HG03439 (cell line): Measurements from ENCODE around the gene SLITRK1.

ENCODE experiments used
- ATAC-seq: cut with Tn5 transposase; IDR thresholded peaks from one replicate; pipeline ENCODE4 v1.9.1; 2021; ENCODE audit warnings: mild to moderate bottlenecking, moderate library complexity; ENCODE audit not compliant: unreplicated experiment

SLITRK1 gene, protein sequence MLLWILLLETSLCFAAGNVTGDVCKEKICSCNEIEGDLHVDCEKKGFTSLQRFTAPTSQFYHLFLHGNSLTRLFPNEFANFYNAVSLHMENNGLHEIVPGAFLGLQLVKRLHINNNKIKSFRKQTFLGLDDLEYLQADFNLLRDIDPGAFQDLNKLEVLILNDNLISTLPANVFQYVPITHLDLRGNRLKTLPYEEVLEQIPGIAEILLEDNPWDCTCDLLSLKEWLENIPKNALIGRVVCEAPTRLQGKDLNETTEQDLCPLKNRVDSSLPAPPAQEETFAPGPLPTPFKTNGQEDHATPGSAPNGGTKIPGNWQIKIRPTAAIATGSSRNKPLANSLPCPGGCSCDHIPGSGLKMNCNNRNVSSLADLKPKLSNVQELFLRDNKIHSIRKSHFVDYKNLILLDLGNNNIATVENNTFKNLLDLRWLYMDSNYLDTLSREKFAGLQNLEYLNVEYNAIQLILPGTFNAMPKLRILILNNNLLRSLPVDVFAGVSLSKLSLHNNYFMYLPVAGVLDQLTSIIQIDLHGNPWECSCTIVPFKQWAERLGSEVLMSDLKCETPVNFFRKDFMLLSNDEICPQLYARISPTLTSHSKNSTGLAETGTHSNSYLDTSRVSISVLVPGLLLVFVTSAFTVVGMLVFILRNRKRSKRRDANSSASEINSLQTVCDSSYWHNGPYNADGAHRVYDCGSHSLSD

DNA sequence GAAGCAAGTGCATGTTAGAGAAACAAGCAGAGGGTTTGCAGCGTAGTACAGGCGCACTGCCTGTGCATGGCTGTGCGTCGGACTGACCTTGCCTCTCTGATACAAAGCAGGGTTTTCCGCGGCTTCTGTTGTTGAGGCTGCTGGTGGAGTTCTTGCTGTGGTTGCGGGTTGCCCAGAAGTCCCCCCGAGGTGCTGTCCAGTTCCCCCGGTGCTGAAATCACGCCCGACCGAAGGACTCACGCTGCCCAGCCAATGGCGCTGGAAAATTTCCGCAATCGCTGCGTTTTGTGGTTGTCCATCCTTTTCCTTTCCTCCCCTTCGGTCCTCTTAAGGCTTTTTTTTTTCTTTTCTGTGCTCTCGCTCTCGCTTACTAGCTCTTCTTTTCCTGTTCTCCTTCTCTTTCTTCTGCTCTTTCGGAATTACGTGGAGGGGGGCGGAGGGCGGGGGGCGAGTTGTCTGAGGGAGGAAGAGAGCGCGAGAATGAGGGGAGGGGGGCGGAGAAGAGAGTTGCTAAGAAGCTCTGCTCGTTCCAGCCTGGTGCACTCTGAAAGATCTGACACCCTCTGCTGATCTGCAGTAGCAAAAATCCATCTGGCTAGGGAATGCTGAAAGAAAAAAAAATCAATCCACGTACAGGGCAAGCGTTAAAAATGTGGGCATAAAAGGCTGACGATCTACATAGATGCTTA, at the start of gene SLITRK1:
SLITRK1 (minus strand) TSS at position 558 of the 689 bp plus-strand sequence. CDS start 967 bp downstream, outside the sequence.
- ATAC-seq = no peak

DNA sequence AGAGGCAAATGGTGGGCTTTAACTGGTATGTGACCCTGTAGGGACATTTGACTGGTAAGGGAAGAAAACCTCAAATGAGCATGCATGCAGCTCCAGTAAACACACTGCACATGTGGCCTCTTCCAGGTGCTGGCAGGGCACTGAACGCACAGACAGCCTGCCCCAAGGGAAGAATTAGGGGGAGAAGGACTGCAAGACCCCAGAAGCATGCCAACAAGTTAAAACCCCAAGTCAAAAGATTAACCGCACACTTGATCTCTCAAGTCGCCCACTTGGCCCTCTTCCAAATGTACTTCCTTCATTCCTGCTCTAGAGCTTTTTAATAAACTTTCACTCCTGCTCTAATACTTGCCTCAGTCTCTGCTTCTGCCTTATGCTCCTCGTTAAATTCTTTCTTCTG, 46.9 kb upstream of the SLITRK1 start:
- ATAC-seq = no peak

DNA sequence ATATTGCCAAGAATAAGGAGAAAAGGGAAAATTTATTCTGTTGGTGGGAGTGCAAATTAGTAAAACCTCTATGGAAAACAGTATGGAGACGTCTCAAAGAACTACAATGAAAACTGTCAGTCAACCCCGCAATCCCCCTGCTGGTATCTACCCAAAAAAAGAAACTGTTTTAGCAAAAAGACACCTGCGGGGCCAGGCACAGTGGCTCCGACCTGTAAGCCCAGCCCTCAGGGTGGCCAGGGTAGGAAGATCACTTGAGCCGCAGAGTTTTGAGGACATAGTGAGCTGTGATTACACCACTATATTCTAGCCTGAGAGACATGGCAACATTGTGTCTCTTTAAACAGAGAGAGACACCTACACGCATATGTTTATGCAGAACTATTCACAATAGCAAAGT, 37.5 kb upstream of the SLITRK1 start:
- ATAC-seq = no peak

DNA sequence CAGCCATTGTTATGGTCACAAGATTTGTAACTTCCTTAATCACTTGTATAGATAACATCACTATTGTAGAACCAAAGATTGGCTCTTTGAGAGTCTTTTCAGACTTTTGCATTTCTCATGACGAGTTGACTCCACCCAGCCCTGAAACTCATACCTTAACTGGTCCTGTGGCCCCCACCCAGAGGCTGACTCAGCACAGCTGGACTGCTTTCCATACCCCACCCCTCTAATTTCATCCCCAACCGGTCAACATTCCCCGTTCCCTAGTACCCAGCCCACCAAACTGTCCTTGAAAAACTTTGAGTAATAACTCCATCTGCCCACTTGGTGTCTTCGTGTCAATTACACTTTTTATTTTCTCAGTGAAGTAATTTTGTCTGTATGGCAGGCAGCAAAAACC, 32.1 kb upstream of the SLITRK1 start:
- no peak for ATAC-seq

DNA sequence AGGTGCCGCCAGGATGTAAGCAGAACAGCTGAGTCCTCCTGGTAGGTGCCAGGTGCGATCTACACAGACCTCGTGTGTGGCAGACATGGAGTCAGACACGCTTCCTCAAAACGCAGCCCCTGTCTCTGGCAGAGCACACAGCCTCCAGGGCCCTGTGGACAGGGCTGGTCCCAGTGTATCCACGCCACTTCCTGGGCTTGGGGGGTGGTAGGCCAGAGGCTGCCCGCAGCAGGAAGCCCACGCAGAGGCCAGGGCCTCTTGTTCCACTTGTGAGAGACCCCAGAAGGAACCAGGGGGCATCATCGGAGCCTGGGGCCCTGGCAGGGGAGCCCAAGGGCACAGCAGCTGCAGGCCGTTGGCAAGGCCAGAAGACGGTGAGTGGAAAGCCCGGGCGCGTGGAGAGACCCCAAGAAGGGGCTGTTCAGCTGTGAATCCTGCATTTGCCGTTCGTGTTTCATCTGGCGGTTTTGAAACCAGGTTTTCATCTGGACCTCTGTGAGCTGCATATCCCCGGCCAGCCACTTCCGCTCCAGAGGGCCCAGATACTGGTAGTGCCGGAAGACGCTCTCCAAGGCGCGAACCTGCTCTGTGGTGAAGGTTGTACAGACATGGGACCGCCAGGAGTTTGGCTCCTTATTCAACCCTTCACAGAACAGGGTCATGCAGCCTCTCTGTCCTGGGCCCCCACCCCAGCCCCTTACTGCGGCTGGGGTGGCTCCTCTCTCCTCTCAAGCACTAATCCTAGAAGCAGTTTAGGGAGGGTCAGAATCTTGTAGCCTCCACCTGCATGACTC, 25.1 kb upstream of the SLITRK1 start:
- ATAC-seq = no peak

DNA sequence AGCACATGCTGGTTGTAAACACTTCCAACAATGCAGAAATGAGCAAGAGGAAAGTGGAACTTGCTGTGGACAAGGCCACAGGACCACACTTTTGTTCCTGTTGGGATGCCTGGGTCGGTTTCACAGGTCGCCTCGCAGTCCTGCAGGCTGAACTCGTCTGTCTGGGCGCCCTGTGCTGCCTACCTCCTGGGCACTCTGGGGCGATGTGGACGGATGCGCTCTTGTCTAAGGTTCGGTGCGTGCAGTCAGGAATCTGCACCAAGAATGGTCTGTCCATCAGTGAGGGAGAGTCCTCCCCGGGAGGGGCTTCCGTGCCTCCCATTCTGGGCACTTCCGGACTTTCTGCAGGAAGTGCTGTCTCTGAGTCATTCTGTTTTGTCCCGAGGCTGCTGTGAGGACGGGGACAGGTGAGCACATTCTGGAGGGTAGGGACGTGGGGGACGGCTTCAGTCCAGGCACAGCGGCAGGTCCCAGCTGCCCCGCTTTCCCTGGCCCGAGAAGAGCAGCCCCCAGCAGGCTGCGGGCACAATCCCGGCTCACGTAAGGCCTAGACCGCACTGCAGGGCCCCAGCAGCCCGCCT, 24.1 kb upstream of the SLITRK1 start:
- ATAC-seq = no peak

DNA sequence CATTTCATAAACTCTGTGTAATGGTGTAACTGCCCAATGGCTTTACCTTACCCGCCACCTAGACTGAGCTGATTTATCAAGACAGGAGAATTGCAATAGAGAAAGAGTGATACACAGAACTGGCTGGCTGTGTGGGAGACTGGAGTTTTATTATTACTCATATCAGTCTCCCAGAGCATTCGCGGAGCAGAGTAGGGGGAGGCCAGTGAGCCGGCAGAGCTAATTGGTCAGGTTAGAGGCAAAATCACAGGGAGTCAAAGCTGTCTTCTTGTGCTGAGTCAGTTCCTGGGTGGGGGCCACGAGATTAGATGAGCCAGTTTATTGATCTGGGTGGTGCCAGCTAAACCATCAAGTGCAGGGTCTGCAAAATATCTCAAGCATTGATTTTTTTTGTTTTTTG, 23.4 kb upstream of the SLITRK1 start:
- ATAC-seq = no peak

DNA sequence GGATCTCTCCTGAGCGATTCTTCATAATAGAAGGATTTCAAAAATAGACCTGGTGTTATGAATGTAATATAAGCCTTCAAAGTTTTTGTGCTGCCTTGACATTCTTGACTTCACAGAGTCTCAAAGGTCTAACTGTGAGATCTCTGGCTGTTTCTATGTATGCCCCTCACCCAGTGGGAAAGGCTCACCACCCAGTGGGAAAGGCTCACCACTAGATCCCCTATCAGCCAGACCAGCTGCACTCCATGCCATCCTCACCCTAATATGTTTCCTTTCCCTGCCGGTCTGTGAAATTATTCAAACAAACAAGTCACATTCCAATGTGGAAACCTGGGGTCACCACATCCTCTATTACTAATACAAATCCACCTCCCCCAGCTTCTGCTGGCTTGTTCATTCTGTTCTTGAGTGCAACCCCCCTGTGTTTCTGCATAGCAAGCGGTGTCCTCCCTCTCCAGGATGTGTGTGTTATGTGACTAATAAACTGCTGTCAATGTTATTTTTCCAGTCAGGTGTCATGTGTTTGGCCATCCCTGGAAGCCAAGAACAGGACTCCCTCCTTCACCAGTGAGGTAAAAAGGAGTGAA, 13.8 kb upstream of the SLITRK1 start:
- no peak for ATAC-seq

DNA sequence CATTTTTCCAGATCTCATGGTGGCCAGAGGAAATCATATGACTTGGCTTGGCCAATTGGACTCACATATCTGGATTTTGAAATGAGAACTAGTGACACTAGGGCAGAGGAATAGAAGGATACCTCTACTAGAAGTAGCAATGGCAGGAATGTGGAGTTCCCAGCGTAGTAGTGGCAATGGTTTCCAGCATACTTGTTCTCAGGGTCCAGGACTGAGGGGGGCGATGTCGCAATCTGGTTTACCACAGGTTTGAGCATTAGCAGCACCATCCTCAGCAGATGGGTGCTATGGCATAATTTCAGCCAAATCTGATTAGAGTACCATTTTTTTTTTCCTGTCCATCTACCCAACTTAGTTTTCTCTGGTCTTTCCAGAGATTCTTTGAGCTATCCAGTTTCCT, 8.1 kb upstream of the SLITRK1 start:
- ATAC-seq = no peak

DNA sequence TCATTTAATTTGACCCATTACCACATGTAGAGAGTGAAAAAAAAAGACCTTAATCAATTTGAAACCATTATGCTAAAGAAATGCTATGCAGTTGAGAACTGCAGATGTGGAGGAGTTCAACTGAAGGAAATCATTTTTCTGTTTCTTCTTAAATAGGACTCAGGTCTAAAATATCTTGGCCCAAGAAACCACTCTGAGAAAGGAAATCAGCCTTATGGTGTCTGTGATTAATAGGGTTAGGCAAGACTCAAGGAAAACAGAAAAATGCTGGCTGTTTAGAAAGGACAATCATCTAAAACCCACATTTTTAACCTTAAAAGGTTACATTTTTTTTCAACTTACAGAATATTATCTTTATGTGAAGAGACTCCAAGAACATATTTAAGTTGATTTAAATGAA, 1.9 kb upstream of the SLITRK1 start:
- no peak for ATAC-seq

DNA sequence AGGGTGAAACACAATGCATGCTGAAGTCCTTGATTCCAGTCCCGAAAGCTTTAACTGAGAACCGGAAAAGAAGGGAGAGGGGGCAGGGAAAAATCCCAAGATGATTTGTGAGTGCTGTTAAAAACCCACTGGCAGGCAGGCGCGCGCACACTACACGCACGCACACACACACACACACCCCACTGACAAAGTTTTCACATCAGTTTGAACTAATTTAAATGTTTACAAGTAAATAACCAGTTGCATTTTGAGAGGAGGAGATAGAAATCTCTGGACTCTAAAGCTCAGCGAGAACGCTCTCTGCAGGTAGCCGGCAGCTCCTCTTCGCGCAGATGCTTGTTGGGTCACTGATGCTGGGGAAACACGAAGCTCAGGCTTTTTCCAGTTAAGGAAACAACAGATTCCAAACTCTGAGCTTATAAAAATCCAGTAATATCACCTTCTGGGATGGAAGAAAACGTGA, 818 bp upstream of the SLITRK1 start:
- ATAC-seq = no peak

DNA sequence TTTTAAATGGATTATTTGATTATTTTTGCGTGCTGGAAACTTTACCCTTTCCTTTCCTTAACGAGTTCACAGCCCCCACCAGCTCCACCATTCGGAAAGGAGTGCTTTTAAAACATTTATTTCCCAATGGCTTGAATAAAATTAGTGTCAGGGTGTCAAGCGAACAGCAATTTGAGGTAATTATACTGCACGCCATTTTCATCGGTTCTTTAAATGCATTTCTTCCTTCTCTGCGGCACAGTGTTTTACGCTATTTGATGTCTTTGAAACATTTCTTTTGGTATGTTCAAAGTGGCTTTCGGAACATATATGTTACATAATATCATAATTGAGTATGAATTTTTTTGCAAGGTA, 309 bp upstream of the SLITRK1 start:
- no peak for ATAC-seq

DNA sequence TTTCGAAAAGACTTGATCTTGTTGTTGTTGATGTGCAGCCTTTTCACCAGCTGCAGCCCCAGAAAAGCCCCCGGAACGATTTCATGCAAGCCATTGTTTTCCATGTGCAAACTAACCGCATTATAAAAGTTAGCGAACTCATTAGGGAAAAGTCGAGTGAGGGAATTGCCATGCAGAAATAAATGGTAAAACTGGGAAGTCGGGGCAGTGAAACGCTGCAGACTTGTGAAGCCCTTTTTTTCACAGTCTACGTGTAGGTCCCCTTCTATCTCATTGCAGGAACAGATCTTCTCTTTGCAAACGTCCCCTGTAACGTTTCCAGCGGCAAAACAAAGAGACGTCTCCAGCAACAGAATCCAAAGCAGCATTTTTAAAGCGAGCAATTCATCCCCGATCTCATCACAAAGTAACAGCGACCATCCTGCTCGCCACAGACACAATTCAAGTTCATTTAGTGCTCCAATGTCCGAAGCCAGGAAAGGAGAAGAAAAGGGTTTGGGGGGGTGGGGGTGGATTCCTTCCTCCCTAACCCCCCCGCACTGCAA, 1.1 kb downstream of the SLITRK1 start:
- no peak for ATAC-seq

DNA sequence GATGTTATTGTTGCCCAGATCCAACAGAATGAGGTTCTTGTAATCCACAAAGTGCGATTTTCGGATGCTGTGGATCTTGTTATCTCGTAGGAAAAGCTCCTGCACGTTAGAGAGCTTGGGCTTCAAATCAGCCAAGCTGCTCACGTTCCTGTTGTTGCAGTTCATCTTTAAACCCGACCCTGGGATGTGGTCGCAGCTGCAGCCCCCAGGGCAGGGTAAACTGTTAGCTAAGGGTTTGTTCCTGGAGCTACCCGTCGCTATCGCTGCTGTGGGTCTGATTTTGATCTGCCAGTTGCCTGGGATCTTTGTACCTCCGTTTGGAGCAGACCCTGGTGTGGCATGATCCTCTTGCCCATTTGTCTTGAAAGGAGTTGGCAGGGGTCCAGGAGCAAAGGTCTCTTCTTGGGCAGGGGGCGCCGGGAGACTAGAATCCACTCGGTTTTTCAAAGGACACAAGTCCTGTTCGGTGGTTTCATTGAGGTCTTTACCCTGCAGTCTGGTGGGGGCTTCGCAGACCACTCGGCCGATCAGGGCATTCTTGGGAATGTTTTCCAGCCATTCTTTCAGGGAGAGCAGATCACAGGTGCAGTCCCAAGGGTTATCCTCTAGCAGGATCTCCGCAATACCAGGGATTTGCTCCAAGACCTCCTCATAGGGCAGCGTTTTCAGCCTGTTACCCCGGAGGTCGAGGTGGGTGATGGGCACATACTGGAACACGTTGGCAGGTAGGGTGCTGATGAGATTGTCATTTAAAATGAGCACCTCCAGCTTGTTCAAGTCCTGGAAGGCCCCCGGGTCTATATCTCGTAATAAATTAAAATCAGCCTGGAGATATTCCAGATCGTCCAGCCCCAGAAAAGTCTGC, 1.8 kb downstream of the SLITRK1 start:
- no peak for ATAC-seq

DNA sequence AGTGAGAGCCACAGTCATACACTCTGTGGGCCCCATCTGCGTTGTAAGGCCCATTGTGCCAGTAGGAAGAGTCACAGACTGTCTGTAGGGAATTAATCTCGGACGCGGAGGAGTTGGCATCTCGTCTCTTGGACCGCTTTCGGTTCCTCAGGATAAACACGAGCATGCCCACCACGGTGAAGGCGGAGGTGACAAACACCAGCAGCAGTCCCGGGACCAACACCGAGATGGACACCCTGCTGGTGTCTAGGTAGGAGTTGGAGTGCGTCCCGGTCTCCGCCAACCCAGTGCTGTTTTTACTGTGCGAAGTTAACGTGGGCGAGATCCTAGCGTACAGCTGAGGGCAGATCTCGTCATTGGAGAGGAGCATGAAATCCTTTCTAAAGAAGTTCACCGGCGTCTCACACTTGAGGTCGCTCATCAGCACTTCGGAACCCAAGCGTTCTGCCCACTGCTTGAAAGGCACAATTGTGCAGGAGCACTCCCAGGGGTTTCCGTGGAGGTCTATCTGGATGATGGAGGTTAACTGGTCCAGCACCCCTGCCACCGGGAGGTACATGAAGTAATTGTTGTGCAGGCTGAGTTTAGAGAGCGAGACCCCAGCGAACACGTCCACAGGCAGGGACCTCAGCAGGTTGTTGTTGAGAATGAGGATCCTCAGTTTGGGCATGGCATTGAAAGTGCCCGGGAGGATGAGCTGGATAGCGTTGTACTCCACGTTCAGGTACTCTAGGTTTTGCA, 2.7 kb downstream of the SLITRK1 start:
- no peak for ATAC-seq

DNA sequence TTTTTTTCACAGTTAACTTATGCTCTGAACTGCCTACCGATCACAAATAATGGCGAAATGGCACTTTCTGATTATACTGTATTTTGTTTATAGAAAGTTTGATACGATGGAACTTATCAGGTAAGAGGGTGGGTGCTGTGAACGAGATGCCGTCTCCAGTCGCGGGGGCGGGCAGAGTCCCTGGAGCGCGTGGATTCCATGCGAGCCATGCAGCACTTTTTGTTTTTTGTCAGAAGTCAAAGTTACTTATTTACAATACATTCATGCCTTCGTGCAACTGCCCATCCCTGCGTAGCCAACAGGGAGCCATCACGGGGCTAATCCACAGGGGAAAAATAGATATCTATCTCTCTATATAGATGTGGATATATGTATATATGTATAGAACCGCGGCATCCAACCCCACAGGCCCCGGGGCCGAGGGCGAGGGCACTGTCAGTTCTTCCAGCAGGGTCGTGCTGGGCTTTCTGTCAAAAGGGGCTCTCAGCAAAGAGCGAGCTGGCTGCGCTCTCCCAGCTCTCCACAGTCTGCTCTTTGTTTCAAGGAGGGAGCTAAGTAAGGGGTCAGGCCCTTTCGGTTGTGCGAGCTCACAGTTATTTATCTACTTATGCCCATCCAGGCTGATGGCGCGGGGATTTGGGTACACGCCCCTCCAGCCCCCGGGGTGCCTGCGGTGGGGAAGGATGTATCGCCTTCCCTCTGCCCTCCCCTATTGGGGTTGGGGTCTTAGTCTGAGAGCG, 3.4 kb downstream of the SLITRK1 start:
- ATAC-seq = no peak

DNA sequence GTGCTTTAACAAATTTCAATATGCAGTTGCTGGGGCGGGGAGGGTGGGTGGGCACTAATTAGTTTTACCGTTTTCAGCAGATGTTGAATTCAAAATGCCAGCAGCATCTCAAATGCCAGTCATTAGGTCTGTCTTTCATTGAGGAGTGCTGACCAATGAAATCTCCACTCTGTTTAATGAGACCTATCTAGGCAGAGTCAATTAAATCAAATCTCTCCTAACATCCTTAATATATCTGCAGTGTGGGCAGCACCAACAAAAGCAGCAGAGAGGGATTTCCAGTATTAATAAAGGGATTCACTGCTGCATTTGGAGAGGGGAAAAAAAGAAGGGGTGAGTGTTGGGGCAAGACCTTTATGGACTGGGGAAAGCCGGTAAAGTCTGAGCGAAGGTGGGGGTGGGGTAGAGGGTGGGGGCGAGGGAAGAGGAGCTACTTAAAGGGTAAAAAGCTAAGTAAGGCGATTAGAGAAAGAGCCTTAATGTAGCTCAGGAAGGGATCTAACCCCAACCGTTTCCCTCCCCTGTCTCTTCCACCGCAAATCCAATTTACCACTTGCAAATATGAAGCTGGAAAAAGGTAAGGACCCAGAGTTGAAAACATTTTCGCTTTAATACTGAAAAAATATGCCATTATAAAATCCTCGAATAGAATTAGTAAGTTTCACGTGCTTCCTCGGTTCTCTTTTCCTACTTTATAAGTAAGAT, 4.5 kb downstream of the SLITRK1 start:
- ATAC-seq = no peak
